Spleen (tissue), 11 donors: Measurements from ENCODE around the gene CENPP. TPM values are rescaled to one million over a fixed set of nuclear protein-coding genes. Genes with fewer than 3 reads are reported as not detected.

Source experiments
- DNase-seq: peaks from one replicate; pipeline ENCODE4 v3.0.0-alpha.2; 2020
- H3K27ac ChIP-seq, 8 donors: fragments of 200-600 bp; sonication (generic) in 7 of 8; 1 replicate in 4 of 8; 2 replicates in 4 of 8; pipeline versions ENCODE4 v1.5.0 to v1.8.0; 2016 to 2021; ENCODE audit warnings: inconsistent platforms in 4 of 8, mild to moderate bottlenecking in 4 of 8, moderate library complexity in 1 of 8
- H3K27me3 ChIP-seq, 7 donors: fragments of 200-600 bp; sonication (generic) in 6 of 7; replicated peaks in 1 of 7; 1 replicate in 4 of 7; 2 replicates in 3 of 7; pipeline versions ENCODE4 v1.5.0 to v1.8.0; 2016 to 2021; ENCODE audit warnings: inconsistent platforms in 3 of 7, mild to moderate bottlenecking in 1 of 7
- H3K36me3 ChIP-seq, 6 donors: fragments of 200-600 bp; sonication (generic) in 5 of 6; 1 replicate in 4 of 6; 2 replicates in 2 of 6; pipeline versions ENCODE4 v1.5.0 to v1.8.0; 2016 to 2021; ENCODE audit warnings: inconsistent platforms in 2 of 6
- H3K4me1 ChIP-seq, 6 donors: fragments of 200-600 bp; sonication (generic) in 5 of 6; 1 replicate in 3 of 6; 2 replicates in 3 of 6; pipeline versions ENCODE4 v1.5.0 to v1.8.0; 2016 to 2021; ENCODE audit warnings: inconsistent platforms in 3 of 6
- H3K4me3 ChIP-seq, 8 donors: fragments of 200-600 bp; sonication (generic) in 7 of 8; 1 replicate in 4 of 8; 2 replicates in 4 of 8; pipeline versions ENCODE4 v1.5.0 to v1.8.0; 2016 to 2021; ENCODE audit warnings: inconsistent platforms in 4 of 8, mild to moderate bottlenecking in 4 of 8, moderate library complexity in 2 of 8
- H3K9me3 ChIP-seq, 8 donors: fragments of 200-600 bp; sonication (generic) in 7 of 8; 1 replicate in 4 of 8; 2 replicates in 4 of 8; pipeline versions ENCODE4 v1.5.0 to v1.8.0; 2016 to 2021; ENCODE audit warnings: inconsistent platforms in 4 of 8
- CTCF ChIP-seq, 11 experiments: fragments of 200-600 bp in 7 of 11; fragments of 450-650 bp in 4 of 11; sonication (generic) in 4 of 11; IDR thresholded peaks in 8 of 11; conservative IDR thresholded peaks in 3 of 11; 1 replicate in 7 of 11; 2 replicates in 4 of 11; pipeline versions ENCODE4 v1.4.0 to v1.8.0; 2016 to 2021; ENCODE audit warnings: antibody characterized with exemption in 11 of 11, inconsistent platforms in 4 of 11, mild to moderate bottlenecking in 1 of 11
- POLR2A ChIP-seq, 3 donors: fragments of 450-650 bp; IDR thresholded peaks; one replicate each; pipeline ENCODE4 v1.5.1; 2017; ENCODE audit warnings: antibody characterized with exemption in 3 of 3, mild to moderate bottlenecking in 1 of 3
- POLR2AphosphoS5 ChIP-seq, 3 donors: sonication (generic); formaldehyde crosslinking; IDR thresholded peaks; one replicate each; pipeline ENCODE4 v1.5.1; 2017; ENCODE audit warnings: antibody characterized with exemption in 3 of 3
- WGBS, 5 donors: extraction: QIAGEN DNeasy Blood & Tissue Kit in 3 of 5; methylation state at CpG; one replicate each; pipeline versions ENCODE4 v1.1.5 to v1.1.7; 2013 to 2018; 5-methylcytosine and 5-hydroxymethylcytosine counted together
- intact Hi-C: fragments of 100-400 bp; cut with DNase I; formaldehyde crosslinking; loops from one replicate; pipeline ENCODE4 v1.15.0; 2023; ENCODE audit warnings: low total_unique reads
- polyA plus RNA-seq, 3 donors: library from polyadenylated mRNA; stranded (reverse); fragments of 200-250 nt; gene quantifications; one replicate each; pipeline ENCODE4 v1.2.1, GENCODE V29; 2013
- total RNA-seq, 7 donors: library from RNA; depleted of rRNA in 3 of 7; stranded (reverse); fragments of >200 nt in 3 of 7; fragmentation: NEBNext Ultra II Directional in 4 of 7; extraction: Animal tissue kit (Norgen Biotek cat#: 25700) in 4 of 7; gene quantifications; one replicate each; pipeline versions ENCODE4 v1.1.0 to v1.2.1, GENCODE V29; 2016 to 2021
- donor health status: healthy with polysubstance abuse.
- donor health status: DM: no; HTN: no; CAD: no; lungs with moderate emphysema.
- donor health status: DM: no; HTN: no; CAD: no.
- donor health status: Bipolar disorder and iron deficiency.
- donor health status: healthy.
- donor health status: DM: no; HTN: no; CAD: no.
- donor health status: DM: yes; HTN: yes; CAD: no.

CENPP gene
- total and polyA plus RNA-seq, 10 donors: 1.7 to 15.8 (median 6.2) TPM

DNA sequence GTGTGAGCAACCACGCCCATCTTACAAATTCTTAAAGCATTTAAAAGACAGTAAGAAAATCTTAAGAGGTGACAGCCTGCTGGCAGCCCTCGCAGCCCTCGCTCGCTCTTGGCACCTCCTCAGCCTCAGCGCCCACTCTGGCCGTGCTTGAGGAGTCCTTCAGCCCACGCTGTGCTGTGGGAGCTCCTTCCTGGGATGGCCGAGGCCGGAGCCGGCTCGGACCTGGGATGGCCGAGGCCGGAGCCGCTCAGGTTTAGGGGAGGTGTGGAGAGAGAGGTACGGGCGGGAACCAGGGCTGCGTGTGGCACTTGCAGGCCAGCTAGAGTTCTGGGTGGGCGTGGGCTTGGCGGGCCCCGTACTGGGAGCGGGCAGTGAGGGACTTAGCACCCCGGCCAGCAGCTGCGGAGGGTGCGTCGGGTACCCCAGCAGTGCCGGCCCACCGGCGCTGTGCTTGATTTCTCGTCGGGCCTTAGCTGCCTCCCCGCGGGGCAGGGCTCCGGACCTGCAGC lies 219.3 kb downstream of the CENPP start:
- DNase-seq: no peak
- no peaks in the 10 kb centered on the region for H3K36me3 ChIP-seq
- no peak overlapping the region for H3K4me3 ChIP-seq
- H3K4me1 ChIP-seq: no peaks in the 10 kb centered on the region
- TF ChIP-seq POLR2AphosphoS5 (IDR thresholded peaks at IDR 0.05): no peak
- TF ChIP-seq CTCF (IDR thresholded peaks at IDR 0.05 in 8 of 11, conservative IDR thresholded peaks at IDR 0.05 in 3 of 11): no peak
- TF ChIP-seq POLR2A (IDR thresholded peaks at IDR 0.05): no peak
- intact Hi-C loops: no loop called here
- H3K27me3 ChIP-seq: no peaks in the 10 kb centered on the region
- WGBS, 5 donors: 97 to 99% (median 98%) methylated on average over 25 to 33 of the region's 33 CpGs
- peaks cover 0 to 17% (median 5%) of the 10 kb centered on the region in 8 donors for H3K9me3 ChIP-seq
- no peak overlapping the region for H3K27ac ChIP-seq

- TF ChIP-seq POLR2A (IDR thresholded peaks at IDR 0.05): no peak
- no peak for TF ChIP-seq POLR2AphosphoS5 (IDR thresholded peaks at IDR 0.05)
- TF ChIP-seq CTCF (IDR thresholded peaks at IDR 0.05 in 8 of 11, conservative IDR thresholded peaks at IDR 0.05 in 3 of 11): no peak
- Histone ChIP-seq H3K27ac (no peak overlapping the region), H3K36me3 (no peaks in the 10 kb centered on the region), H3K27me3 (no peaks in the 10 kb centered on the region), H3K4me3 (no peak overlapping the region), H3K4me1 (no peaks in the 10 kb centered on the region), H3K9me3 (peaks cover 0 to 17% (median 5%) of the 10 kb centered on the region in 8 donors)
- intact Hi-C loops: no loop called here
- 73 to 97% (median 95%) methylated on average over 3 of the region's 3 CpGs for WGBS, 5 donors
- no peak for DNase-seq
These were observed 221.6 kb downstream of the CENPP start for GRCh38 chr9:92547356-92547755.

DNA sequence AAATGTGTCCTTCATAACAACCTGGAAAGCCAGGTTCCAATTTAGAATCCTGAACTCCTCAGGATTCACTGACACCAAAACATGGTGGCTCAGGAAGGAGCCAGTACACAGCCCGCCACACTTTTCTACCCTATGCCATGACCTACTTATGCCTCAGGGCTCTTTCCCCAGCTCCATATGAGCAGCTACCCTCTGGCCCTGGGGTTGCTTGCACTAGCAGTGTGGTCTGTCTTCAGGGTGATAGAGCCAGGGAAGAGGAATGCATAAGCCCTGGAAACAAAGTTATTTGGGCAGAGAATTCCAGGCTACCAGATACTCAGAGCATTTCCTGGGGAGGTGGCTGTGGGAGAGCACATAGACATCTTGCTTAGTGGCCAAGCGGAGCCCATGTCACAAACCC lies 225.0 kb downstream of the CENPP start:
- no peak for TF ChIP-seq CTCF (IDR thresholded peaks at IDR 0.05 in 8 of 11, conservative IDR thresholded peaks at IDR 0.05 in 3 of 11)
- TF ChIP-seq POLR2AphosphoS5 (IDR thresholded peaks at IDR 0.05): no peak
- intact Hi-C loops: no loop called here
- peaks cover 0 to 2% (median 0%) of the 10 kb centered on the region in 8 donors for H3K9me3 ChIP-seq

DNA sequence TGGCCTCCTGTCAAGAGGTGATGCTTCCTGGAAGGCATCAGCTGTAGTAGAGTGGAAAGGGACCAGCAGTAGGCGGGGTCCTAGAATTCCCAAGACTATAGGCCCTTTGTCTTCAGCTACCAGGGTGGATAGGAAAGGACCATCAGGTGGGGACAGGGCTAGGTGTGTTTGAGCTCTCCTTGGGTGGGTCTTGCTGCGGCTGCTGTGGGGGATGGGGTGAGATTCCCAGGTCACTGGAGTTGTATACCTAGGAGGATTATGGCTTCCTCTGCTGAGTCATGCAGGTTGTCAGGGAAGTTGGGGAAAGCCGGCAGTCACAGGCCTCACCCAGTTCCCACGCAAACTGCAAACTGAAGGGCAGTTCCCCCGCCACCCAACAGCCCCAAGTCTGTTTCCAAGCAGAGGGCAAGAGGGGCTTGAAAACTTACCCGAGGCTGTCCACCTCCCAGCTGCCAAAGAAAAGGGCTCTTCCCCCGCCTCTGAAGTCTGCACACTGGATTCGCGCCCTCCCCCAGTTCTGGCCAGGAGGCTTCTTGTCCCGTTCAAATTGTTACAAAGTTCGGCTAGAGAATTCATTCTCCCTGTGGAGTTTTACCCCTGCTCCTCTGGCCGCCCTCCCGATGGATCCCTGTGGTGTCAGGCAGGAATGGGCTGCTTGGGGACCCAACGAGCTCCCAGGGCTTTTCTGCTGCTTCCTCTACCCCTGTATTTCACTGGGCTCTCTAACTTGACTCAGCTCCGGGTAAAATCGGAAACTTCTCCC lies 233.0 kb downstream of the CENPP start:
- no peaks in the 10 kb centered on the region for H3K9me3 ChIP-seq
- no peak overlapping the region for H3K27ac ChIP-seq
- intact Hi-C loops: no loop called here
- DNase-seq: no peak
- H3K4me1 ChIP-seq: no peaks in the 10 kb centered on the region
- H3K27me3 ChIP-seq: no peaks in the 10 kb centered on the region
- no peaks in the 10 kb centered on the region for H3K36me3 ChIP-seq
- no peak overlapping the region for H3K4me3 ChIP-seq
- 87 to 94% (median 89%) methylated on average over 16 of the region's 16 CpGs for WGBS, 5 donors
- TF ChIP-seq POLR2AphosphoS5 (IDR thresholded peaks at IDR 0.05) (no peak), CTCF (IDR thresholded peaks at IDR 0.05 in 8 of 11, conservative IDR thresholded peaks at IDR 0.05 in 3 of 11) (no peak), POLR2A (IDR thresholded peaks at IDR 0.05) (no peak)

More for the DNA sequence above, 225.0 kb downstream of the CENPP start:
- no peaks in the 10 kb centered on the region for H3K27me3 ChIP-seq
- no peak overlapping the region for H3K4me3 ChIP-seq
- H3K4me1 ChIP-seq: no peaks in the 10 kb centered on the region
- H3K36me3 ChIP-seq: no peaks in the 10 kb centered on the region
- H3K27ac ChIP-seq: no peak overlapping the region
- DNase-seq: no peak
- 93 to 100% (median 97%) methylated on average over 2 of the region's 2 CpGs for WGBS, 5 donors
